Right atrium auricular region (tissue), 2 donors: ENCODE measurements around the gene C6orf163. TPM values are rescaled to one million over a fixed set of nuclear protein-coding genes. Genes with fewer than 3 reads are reported as not detected.
A peak's percentile ranks its signal among the peaks of the same experiment; 100 is the strongest.

Experiments
- DNase-seq: peaks from one replicate; pipeline ENCODE4 v3.0.0-alpha.2; 2019; ENCODE audit warnings: low spot score
- H3K27ac ChIP-seq, 2 donors: fragments of 200-600 bp; sonication (generic); 1 replicate in 1 of 2; 2 replicates in 1 of 2; pipeline ENCODE4 v1.5.1; 2016 to 2019
- H3K27me3 ChIP-seq, 2 donors: fragments of 200-600 bp; sonication (generic); one replicate each; pipeline versions ENCODE4 v1.5.1 to v1.6.0; 2017 to 2019
- H3K36me3 ChIP-seq: fragments of 200-600 bp; sonication (generic); one replicate; pipeline ENCODE4 v1.5.1; 2016
- H3K4me1 ChIP-seq, 2 donors: fragments of 200-600 bp; sonication (generic); one replicate each; pipeline versions ENCODE4 v1.5.1 to v1.6.0; 2017 to 2019
- H3K4me3 ChIP-seq, 2 donors: fragments of 200-600 bp; sonication (generic); 1 replicate in 1 of 2; 2 replicates in 1 of 2; pipeline ENCODE4 v1.5.1; 2017 to 2019; ENCODE audit warnings: mild to moderate bottlenecking in 1 of 2, moderate library complexity in 1 of 2
- H3K9me3 ChIP-seq, 2 donors: fragments of 200-600 bp; sonication (generic); one replicate each; pipeline ENCODE4 v1.5.1; 2019
- CTCF ChIP-seq, 2 donors: fragments of 200-600 bp; sonication (generic); IDR thresholded peaks; one replicate each; pipeline ENCODE4 v1.5.1; 2019; ENCODE audit warnings: antibody characterized with exemption in 2 of 2
- total RNA-seq, 2 donors: library from RNA; depleted of rRNA; stranded (reverse); fragments of >200 nt; gene quantifications; one replicate each; pipeline ENCODE4 v1.1.0, GENCODE V29; 2016

C6orf163 gene
- total RNA-seq, 2 donors from 2014 or later = 1.5 TPM

DNA sequence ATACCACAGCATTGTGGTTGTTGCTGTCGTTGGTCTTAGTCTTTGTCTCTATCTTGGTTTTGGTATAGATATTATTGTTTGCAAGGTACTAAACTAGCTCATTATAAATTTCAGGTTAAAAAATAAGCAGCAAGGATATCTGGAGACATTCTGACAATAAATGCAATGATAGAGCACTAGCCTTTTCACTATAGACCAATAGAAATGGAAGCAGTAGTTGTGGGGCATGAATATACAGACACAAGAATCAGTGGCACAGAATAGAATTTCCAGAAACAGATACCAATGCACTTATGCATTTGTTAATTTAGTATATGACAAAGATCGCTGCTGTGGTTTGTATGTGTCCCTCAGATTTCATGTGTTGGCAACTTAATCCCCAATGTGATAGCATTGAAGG is 32.0 kb downstream of the C6orf163 start:
- Histone ChIP-seq H3K27me3 (no peaks in the 10 kb centered on the region), H3K27ac (no peak overlapping the region), H3K4me1 (peaks cover 0 to 6% of the 10 kb centered on the region in 2 donors)

GRCh38 chr6:87378947-87379346 is 34.3 kb downstream of the C6orf163 start:
- TF ChIP-seq CTCF (IDR thresholded peaks at IDR 0.05) = no peak
- DNase-seq = no peak
- no peak overlapping the region for H3K4me3 ChIP-seq
- H3K27me3 ChIP-seq = no peaks in the 10 kb centered on the region
- H3K9me3 ChIP-seq = no peaks in the 10 kb centered on the region
- peaks cover 11% of the 10 kb centered on the region for H3K36me3 ChIP-seq
- peaks cover 0 to 6% of the 10 kb centered on the region in 2 donors for H3K4me1 ChIP-seq
- no peak overlapping the region for H3K27ac ChIP-seq

More for the DNA sequence above, 32.0 kb downstream of the C6orf163 start:
- TF ChIP-seq CTCF (IDR thresholded peaks at IDR 0.05) = no peak
- H3K4me3 ChIP-seq = no peak overlapping the region
- DNase-seq = no peak
- peaks cover 11% of the 10 kb centered on the region for H3K36me3 ChIP-seq
- no peaks in the 10 kb centered on the region for H3K9me3 ChIP-seq

GRCh38 chr6:87382861-87383260 is 38.2 kb downstream of the C6orf163 start:
- no peak overlapping the region for H3K27ac ChIP-seq
- TF ChIP-seq CTCF (IDR thresholded peaks at IDR 0.05) = no peak

GRCh38 chr6:87384038-87384437 is 39.4 kb downstream of the C6orf163 start:
- H3K4me1 ChIP-seq = peaks cover 0 to under 1% of the 10 kb centered on the region in 2 donors
- no peak overlapping the region for H3K27ac ChIP-seq
- no peak for TF ChIP-seq CTCF (IDR thresholded peaks at IDR 0.05)
- no peak overlapping the region for H3K4me3 ChIP-seq
- no peaks in the 10 kb centered on the region for H3K36me3 ChIP-seq
- no peaks in the 10 kb centered on the region for H3K27me3 ChIP-seq
- no peak for DNase-seq
- no peaks in the 10 kb centered on the region for H3K9me3 ChIP-seq

More at GRCh38 chr6:87382861-87383260, 38.2 kb downstream of the C6orf163 start:
- no peak for DNase-seq
- no peaks in the 10 kb centered on the region for H3K27me3 ChIP-seq
- no peak overlapping the region for H3K4me3 ChIP-seq
- no peaks in the 10 kb centered on the region for H3K36me3 ChIP-seq
- H3K4me1 ChIP-seq = peaks cover 0 to 6% of the 10 kb centered on the region in 2 donors
- no peaks in the 10 kb centered on the region for H3K9me3 ChIP-seq

- no peak for TF ChIP-seq CTCF (IDR thresholded peaks at IDR 0.05)
- H3K4me1 ChIP-seq = no peaks in the 10 kb centered on the region
- H3K27ac ChIP-seq = no peak overlapping the region
- DNase-seq = no peak
- H3K36me3 ChIP-seq = no peaks in the 10 kb centered on the region
- H3K4me3 ChIP-seq = no peak overlapping the region
- H3K9me3 ChIP-seq = no peaks in the 10 kb centered on the region
- H3K27me3 ChIP-seq = no peaks in the 10 kb centered on the region
Measured at GRCh38 chr6:87384449-87384848, 39.8 kb downstream of the C6orf163 start.

- H3K36me3 ChIP-seq = no peaks in the 10 kb centered on the region
- no peak overlapping the region for H3K4me3 ChIP-seq
- no peaks in the 10 kb centered on the region for H3K27me3 ChIP-seq
- peak in 1 of 2 donors; percentile 22 for TF ChIP-seq CTCF (IDR thresholded peaks at IDR 0.05)
- DNase-seq = no peak
- H3K4me1 ChIP-seq = no peaks in the 10 kb centered on the region
- H3K9me3 ChIP-seq = no peaks in the 10 kb centered on the region
- H3K27ac ChIP-seq = no peak overlapping the region
Measured at GRCh38 chr6:87391334-87391733, 46.7 kb downstream of the C6orf163 start.
